Measurements from ENCODE around the gene KDM6A.

GRCh38 chrX:45154033-45154360, 281.0 kb downstream of the KDM6A start:
- TF ChIP-seq POLR2A (IDR thresholded peaks at IDR 0.05; ENCODE audit: low read length), result no peak
- no peak for TF ChIP-seq GATA1 (IDR thresholded peaks at IDR 0.05; ENCODE audit: low read depth, low read length)

Measured in erythroblast (primary cell).